ENCODE data around the gene BCAR3.

BCAR3 gene

DNA sequence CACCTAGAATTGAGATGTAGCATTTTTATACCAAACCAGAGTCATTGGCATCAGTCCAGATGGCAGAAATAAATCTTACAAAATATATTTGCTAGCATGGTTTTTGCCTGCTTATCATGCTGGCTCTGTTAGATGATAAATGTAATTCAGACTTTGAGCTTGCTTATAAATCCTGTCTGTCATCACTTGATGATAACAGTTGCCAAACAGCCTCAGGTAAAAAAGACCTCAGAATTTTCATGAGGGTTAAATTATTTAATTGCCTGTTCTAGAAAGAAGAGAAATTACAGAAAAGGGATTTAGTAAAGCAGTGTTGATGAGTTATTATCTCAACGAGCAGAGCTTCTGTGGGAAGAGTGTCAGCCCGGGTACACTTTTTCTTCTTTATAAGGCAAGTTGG lies 150.4 kb downstream of the BCAR3 start:
- DNase-seq: no peak

DNA sequence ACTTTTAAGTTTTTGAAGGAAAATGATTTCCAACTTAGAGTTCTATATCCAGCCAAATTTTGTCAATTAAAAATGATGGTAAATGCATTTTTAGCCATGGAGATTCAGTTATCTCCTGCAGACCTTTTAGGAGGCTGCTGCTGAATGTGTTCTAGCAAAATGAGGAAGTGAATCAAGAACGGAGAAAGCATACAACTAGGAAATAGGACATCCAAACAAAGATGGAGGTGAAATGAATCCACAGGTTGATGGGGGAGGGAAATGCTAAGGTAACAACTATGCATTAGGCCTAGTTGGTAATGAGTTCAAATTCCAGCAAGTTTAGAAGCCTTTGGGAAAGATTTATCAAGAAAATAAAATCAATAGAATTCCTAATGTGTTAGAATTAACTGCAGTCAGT lies 153.2 kb downstream of the BCAR3 start:
- DNase-seq: no peak

DNA sequence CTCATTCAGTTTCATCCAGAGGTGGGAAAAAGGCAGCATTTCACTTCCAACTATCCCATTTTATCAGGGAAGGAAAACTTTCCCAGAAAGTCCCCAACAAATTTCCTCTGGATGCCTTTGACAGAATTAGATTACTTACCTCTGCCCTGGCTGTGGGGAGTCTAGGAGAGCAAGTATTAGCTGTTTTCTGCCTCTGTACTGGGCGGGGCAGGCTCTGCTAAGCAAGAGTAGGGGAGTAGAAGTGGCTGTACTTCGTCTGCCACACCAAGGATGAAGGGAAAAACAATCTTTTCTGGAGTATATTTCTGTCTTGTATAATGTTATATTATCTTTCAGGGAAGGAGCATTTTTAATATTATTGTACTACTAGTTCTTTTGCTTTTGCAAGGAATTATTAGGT lies 155.2 kb downstream of the BCAR3 start:
- no peak for DNase-seq

DNA sequence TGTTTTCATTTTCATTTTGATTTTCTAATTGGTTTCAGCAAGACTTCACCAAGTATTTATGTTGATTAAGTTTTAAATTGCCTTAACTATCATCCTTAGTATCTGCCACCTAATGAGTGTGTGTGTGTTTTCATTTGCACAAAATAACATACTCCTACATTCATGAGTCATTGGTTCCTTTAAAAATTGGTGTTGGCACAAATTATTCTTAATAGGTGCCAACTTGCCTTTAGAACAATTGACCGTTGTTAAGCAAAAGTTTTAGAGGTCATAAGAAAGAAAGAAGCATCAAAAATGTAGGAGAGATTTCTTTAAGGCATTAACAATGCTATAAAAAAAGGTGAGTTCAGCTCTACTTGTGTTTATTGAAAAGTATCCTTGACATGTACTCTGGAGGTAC lies 156.2 kb downstream of the BCAR3 start:
- DNase-seq: no peak

DNA sequence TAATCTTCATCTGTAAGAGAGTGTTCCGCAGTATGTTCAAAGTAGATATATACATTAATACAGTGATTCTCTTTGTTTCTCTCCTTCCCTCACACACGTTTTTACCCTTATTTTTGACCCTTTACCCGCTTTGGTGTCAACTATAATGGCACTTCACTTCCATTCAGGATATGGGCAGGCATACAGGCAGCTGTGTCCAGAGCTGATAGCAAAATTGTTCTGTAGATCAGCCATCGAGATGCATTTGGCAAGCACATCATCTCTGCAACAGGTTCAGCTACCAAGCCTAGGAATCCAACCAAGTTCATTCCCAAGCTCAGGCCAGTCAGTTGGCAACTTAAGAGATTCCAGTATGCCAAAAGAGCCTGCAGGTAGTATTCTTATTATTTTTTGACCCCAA lies 158.9 kb downstream of the BCAR3 start:
- DNase-seq: no peak

DNA sequence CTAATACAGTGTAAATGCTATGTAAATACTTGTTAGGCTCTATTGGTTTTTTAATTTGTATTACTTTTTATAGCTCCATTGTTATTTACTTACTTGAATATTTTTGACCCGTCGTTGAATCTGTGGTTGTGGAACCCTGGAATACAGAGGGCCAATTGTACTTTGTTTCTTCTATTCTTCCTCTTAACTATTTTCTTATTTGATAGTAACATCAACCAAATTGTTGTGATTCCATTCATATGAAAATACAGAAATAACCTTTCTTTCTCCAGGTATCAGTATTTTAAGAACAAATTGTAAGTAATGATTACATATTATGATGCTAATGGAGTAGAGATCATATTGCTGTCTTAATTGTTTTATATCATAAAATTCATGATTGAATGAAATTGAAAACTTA lies 160.0 kb downstream of the BCAR3 start:
- no peak for DNase-seq

DNA sequence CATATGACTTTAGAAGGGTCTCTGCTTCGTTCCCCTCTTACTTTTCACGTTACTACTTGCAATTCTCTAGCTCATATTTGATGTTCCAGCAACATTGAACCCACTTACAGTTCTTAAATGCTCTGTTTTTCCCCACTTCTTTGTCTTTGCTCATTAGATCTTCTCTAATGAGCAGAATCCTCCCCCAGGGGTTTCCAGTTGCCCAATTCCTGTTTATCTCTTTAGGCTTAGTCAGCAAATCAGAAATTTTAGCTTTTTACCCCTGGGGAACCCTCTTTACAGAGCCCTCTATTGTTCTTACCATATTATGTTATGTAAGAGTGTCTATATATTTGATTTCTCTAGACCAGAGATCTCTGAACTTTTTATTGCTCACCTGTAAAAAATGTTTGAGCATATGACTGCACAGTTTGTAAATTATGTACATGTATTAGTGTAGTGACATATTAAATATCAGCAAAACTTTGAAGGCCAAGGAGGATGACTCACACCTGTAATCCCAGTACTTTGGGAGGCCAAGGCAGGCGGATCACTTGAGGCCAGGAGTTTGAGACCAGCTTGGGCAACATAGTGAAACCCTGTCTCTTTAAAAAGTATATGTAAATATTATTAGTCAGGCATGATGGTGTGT lies 162.3 kb downstream of the BCAR3 start:
- no peak for DNase-seq

DNA sequence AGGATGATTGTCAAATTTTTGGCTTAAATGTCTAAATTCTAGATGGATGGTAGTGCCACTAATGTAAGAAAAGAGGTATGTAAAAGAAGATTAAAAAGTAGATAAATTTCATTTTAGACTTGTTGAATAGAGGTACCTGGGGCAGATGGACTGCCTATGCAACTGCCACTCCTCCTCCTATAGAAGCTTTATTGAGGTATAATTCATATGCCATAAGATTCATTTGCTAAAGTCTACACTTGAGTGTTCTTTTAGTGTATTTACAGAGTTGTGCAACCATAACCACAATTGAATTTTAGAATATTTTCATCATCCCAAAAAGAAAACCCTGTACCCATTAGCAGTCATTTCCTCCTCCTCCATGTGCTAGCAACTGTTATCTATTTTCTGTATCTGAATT lies 163.1 kb downstream of the BCAR3 start:
- no peak for DNase-seq

DNA sequence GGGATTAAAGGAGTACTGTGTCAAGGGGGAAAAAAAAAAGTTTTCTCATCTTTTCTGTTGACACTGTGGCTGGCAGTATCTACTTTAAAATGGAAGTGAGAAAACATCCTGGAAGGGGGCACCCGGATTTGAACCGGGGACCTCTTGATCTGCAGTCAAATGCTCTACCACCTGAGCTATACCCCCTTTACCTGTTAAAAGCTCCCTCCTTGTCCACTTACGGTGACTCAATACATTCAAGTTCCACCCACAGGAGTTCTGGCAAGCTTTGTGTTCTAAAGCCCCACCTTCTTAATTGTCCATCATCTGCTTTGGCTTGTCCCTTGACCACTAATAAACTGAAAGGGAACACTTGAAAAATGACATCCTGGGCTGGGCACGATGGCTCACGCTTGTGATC lies 165.5 kb downstream of the BCAR3 start:
- DNase-seq: no peak
